Inflammatory macrophage treated with lipopolysaccharide for 1 hour (primary cell): Measurements from ENCODE around the gene TSPAN7.

Experiments
- DNase-seq, 2 donors: peaks; one replicate each; pipeline ENCODE4 v3.0.0-alpha.2; 2020 to 2022

Gene TSPAN7

DNA sequence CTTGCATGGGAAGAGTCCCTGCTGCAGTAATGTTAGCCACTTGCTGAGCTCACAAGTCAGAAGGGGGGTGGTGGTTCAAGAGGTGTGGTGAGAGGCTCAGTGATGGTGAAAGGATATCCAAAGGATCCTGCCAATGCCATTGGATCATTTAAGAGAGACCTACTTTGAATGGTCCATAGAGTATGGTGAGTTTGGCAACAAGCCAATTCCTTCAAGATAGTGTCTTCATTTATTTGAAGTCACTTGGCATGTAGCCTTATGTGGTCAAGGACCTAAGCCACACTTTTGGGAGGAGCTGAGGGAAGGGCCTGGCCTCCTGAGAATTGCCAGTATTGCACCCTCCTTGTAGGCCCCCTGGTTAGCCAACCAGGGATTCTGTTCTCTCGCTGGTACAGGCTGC lies 87.9 kb downstream of the TSPAN7 start:
- no peak for DNase-seq

DNA sequence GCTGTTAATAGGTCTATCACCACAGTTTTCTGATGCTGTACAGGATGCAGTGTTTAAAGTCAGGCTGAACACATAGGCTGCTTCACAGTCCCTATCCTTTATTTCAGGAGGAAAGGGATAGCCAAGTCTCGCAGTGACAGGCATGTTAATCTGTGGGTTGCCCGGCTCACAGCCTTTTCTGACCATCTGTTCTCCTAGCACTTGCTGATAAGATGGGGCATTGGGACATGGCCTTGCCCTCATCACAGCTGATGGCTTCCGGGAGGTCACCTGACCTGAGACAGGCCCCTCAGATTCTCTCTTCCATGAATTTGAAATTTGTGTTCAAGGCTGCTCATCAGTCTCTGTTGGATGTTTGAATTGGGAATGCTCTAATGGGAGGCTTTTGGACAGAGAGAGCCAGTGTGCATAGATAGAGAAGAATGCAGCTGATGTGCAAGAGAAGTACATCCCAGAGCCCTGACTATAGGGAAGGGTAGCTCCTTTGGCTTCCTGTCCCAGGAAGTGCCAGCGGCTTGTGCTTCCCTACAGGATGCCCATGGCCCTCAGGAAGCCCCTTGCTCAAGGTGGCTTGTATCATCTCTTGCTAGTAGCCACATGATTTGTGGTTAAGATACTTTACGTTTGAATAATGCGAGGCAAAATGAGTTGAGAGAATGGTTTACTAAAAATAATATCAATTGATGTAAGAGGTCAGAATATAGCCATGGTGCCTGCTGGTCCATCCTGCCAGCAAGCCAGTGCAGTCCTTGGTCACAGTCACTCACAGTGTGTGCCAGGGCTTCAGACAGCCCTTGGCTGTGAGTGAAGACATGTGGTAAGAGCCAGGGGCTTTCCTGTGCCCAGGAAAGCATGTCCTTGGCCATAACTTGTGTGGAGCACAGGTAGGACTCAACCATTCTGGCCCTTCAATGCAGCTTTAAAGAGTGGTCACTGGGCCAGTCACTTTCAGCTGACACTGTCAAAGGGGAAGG lies 88.6 kb downstream of the TSPAN7 start:
- no peak for DNase-seq

DNA sequence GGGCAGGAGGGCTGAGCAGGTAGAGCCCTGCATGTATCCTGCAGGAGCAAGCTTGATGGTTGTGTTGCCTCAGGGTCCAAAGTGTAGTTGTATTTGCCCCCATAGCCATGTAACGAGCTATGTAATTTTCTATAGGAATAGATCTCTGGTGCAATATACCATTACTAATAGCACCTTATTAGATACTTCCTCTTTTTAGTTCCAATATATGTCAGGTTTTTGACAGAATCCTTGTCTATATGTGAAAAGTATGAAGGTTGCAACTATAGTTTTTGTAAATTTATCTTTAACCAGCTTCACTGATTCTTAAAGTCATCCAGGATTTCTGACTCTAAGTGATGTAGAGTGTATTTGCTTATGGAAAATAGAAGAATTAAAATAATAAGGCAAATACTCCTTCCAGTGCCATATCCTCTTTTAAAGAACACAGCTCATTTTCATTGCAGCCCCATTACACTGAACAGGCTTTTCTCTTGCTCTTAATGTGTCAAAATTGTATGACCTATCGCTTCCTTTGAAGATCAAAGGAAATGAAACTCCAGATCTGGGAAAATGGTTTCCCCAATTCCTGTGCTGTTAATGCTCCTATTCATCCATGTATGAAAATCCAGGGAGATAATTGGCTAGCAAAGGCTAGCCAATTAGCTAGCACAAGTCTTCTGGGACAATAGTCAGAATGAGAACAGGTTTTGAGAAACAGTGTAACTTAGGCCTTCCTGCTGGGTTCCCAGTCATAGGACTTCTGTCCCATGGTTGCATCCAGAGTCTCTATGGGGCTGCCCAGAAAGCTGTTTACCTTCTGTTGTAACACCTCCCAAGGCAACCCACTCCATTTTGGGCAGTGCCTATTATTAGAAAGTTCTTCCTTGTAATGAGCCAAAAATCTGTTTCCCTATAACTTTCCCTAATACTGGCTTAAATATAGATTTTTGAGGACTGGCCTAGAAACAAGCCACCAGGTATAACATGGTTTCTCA lies 90.6 kb downstream of the TSPAN7 start:
- DNase-seq = no peak

DNA sequence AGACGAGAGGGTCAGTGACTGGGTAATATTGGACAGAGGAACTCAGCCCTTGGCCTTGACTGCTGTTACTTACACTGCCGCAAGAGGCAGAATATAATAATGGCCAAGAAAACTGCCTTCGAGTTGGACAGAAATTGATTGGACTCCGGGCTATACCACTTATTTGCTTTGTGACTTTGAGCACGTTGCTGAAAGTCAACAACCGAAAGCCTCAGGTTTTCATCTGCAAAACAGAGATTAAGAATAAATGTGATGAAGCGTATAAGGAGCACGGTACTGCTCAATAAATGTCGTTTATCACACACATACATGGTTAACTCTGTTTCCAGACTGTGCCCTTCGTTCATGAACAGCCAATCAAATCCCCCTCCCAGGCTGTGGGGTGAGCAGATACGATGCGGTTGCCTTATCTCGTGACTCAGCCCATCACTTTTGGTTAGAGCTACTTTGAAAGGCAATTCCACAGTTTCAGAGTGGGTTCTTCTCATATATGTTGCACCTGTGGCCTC lies 91.6 kb downstream of the TSPAN7 start:
- DNase-seq = no peak

DNA sequence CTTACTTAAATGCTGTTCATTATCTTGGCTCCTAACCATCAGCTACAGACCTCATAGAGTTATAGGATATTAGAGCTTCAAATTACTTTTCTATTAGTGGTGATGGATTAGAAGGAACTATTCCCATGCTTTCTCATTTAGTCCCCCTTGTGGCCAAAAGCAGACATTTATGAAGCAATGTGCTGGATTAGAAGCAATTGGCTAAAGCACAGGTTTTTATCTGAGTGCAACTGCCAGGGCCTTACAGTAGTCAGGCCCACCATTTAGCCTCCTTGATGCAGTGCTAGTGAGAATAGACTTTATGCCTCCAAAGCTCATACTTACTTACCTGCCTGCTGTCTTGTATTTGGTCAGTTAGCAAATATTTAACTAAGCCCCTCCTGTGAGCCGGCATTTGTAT lies 93.0 kb downstream of the TSPAN7 start:
- peak in 1 of 2 donors; percentile 40 for DNase-seq

DNA sequence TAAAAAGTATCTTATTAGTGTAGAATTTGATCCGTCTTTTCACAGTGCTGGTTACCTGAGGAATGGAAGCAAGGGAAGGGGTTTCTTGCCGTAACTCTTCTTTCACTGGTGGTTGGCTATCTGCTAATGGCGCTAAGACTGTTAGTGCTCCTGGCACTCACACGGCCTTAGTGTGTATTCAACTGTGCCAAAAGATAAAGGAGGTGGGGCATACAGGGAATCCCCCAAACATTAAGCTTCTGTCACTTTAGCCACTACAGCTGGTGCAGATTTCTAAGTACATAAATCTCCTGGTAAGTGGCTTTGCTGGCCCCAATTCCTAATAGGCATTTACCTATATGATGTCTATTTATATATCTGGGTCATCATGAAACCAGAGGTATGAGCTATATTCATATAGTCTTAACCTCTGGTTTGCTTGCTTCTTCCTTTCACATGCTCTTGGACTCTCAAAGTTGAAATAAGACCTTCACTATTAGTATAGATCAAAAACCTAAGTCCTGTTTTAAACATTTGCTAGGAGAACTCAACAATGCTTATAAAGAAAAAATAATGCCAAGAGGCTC lies 95.1 kb downstream of the TSPAN7 start:
- DNase-seq = no peak

DNA sequence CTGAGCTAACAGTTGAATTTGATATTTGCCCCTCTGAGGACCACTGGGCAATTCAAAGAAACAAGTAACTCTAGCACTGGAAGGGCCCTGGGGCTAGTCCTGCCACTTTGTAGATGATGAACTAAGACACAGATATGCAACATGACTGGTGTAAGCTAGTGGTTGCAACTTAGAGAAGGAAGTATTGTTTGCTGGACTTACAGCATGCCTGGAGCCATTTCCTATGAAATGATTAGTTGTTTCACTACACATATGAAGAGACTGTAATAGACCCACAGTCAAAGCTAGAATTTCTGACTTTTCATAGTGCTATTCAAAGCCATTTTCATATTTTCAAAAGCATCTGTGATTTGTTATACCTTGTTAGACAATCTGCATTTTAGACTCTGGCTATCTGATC lies 96.2 kb downstream of the TSPAN7 start:
- DNase-seq = peak in 1 of 2 donors; percentile 13

DNA sequence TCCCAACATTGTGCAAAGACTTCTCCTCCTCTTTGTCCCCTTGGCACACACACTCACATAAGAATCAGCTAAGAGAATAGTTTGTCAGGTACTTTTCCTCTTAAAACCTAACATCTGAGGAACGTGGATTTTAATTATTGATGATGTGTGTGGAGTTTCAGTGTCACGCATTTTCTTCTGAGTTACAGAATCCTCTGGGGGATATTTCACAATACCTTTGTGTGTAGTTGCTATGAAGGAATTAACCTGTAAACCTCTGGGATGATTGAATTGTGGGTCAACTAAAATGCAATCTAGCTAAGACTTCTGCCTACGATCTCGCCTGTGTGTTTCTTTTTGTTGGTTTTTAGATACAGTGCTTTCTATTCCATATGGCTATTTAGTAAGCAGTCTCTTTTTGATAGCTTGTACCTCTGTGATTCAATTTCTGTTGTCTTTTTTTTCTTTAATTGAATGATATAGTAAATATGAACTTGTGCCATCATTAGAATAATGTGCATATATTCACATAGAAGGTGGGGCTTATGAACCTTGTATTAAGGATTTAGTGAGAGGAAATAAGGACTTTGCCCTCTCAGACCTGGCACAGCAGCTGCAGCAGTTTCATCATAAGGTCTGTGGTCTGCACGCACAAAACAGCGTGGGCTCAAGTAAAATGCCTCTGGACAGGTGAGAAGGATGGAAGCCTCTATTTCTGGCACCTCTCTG lies 99.2 kb downstream of the TSPAN7 start:
- DNase-seq = no peak

DNA sequence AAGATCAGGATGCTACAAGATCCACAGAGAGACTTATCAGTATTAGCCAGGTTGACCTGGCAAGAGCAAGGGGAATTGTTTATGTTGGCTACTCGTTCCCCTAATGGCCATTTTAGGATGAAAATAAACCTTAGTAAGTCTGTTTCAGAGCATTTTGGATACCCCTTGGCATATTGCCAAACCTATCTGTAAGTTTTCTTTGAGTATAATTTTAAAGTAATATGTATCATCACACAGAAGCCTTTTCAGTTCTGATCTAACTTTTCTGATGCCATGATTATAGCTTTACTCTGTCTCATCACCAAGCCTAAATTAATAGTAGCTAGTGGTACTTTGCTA lies 99.7 kb downstream of the TSPAN7 start:
- DNase-seq = no peak

DNA sequence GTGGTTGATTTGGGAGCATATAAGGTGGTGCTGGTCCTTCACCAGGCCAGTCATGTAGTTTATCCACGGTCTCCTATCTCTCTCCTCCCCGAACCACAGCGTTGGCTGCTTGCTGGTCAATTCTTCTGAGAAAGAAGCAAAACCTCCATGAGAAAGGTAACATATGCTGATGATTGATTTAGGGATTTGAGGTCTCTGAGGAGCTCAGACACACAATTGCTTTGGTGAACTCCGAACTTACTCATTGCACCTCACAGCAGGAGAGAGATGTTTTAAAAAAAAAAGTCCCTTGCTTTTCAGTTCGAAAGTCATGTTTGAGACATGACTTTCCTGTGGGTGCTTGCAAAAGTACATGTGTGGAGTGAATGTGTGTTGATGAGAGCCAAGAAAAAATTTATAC lies 100.2 kb downstream of the TSPAN7 start:
- DNase-seq = no peak

DNA sequence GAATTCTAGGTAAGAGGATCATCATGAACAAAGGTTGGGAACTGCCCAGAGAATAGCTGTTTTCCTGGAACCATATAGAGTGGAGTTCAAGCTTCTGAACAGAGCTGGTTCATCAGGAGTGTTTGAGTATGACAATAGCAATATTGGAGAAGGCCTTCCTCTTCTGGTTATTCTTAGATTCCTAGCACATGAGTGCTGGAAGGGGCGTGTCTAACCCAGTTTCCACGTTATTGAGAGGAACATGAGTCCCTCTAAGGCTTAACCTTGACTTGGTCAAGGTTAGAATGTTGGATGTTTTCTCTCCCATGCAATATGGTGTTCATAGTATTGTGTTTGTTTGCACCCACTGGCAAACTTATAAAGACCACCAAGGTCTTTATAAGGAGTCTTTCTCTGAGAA lies 101.3 kb downstream of the TSPAN7 start:
- DNase-seq = peak in 1 of 2 donors; percentile 13

DNA sequence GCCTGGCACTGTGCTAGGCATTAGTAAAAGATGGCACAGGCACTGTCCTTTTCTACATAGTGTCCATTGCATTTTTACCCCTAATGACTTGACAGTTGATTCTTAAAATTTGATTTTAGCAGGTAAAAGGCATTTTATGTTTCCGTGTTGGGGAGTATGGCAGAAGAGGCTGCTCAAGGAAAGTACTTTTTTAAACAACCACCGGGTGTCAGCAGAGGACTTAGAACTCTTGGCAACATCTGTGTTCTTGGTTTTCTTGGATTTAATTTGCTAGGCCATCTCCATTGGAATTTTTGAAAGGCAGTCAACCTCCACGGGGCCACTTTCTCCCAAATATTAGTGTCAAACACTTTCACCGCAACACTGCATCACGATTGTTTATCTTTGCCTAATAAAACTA lies 102.9 kb downstream of the TSPAN7 start:
- peak in 1 of 2 donors; percentile 41 for DNase-seq

DNA sequence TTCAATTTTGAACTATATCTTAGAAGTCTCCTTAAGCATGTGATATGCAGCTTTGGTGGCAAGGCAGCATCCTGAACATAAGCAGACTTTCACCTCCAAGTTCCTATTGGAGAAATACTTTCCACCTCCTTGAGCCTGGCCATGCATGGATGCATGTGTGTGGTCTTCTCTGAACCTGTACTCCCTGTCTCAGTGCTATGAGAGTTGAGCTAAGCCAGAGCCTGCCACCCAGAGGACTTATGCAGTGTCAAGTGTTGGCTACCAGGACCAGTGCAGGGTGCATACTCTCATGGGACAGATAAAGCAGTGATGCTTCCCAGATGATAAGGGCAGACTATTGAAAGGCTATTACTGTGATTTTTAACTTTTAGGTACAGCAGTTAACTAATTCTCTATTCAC lies 105.6 kb downstream of the TSPAN7 start:
- DNase-seq = no peak

DNA sequence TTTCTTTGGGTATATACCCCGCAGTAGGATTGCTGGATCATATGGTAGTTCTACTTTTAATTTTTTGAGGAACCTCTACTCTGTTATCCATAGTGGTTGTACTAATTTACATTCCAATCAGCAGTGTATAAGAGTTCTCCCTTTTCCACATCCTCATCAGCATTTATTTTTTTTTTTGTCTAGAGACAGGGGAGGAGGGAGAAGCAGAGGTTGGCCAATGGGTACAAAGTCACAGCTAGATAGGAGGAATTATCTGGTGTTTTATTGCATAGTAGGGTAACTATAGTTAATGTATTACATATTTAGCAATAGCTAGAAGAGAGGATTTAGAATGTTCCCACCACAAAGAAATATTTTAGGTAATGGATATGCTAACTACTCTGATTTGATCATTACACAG lies 107.4 kb downstream of the TSPAN7 start:
- no peak for DNase-seq

DNA sequence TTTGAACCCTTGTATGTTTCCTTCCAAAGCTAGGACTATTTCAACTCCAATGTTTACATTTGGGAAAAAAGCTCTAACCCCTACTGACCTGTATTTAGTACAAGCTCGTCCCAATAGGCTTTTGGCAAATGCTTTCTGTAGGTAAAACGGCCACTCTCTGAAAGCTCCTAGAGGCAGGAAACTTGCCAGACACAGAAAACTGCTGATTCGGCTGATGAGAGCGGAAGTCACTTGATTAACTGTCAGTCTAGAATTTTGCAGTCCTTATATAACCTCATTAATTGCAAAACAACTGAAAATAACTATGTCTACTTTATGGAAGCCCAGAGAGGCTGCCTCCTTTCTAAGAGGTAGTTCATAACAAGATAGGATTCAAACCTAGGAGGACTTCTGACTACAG lies 108.1 kb downstream of the TSPAN7 start:
- DNase-seq = peak; percentile 36 to 53

DNA sequence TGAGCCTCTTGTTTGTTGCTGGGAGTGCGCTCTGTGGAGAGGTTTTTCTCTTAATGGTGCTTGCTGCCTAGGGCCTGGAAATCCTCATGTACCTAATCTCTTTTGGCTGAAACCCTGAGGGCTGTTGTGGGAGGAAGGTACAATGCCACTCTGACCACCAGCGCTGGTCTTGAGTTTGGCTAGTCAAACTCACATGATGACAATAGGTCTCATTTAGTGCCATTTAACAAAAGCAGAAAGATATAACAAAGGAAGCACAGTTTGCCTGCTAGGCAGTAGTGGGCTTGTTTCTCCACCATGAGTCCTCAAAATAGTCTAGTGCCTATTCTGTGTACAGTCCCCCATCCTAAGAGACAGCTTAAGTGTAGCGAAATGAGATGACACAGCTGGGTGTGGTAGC lies 111.3 kb downstream of the TSPAN7 start:
- DNase-seq = no peak

DNA sequence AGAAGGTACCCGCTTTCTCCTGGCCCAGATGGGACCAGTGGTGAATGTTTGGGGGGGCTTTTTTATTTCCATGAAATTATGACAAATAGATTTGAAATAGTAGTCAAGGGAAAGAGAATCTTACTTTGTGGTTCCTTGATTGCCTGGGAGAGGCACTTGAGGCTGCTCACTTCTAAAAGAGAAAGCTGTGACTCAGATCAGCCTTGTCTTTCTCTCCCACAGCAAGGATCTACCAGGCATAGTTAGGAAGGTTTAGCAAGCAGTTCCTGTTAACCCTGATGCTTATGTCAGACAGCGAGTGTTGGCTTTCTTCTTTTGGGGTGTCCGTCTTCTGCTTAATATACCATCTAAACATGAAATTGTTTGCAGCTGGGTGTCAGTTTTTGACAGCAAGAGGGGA lies 114.5 kb downstream of the TSPAN7 start:
- peak; percentile 12 to 44 for DNase-seq

DNA sequence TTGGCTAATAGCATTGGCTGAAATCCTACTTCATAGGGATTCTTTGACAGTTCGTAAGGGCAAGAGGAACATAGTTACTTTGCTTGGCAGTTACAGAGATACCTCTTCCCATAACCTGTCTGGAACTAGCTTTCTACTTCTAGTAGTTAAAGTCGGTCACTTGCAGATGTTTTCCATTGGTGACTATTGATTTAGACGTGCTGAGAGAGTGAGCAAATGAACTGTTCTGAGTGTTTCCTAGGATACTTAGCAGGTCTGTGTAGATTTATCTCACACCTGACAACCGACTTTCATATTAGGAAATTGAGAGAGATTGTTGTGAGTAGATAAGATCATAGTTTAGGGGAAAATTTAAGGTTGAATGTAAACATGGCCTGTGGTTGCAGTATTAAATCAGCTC lies 116.8 kb downstream of the TSPAN7 start:
- DNase-seq = no peak

DNA sequence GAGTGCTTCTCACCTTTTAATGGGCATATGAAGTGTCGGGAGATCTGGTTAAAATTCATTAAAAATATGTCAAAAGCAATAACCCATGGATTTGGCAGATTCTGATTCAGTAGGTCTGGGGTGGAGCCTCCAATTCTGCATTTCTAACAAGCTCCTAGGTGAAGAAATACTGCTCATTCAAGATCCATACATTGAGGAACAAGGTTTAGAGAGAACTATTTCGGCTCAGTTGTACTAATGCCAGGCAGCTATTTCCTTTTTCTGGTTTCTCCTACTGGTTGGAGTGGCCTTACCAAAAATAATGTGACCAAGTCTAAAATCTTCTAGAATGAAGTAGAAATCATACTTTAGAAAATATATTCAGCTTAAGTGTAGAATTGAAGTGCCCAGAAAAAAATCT lies 117.5 kb downstream of the TSPAN7 start:
- DNase-seq = peak in 1 of 2 donors; percentile 18

DNA sequence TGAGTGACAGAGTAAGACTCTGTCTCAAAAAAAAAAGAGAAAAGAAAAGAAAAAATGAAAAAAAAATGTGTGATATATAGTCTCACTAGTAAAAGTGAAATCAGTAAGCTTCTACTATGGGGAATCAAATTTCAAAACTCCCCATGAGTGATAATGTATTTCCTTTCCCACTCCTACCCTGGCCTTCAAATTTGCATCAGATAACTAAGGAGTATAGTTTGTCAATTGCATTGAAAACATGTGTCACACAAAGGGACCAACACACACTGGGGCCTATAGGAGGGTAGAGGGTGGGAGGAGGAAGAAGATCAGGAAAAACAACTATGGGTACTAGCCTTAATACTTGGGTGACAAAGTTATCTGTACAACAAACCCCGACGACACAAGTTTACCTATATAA lies 118.4 kb downstream of the TSPAN7 start:
- DNase-seq = no peak

DNA sequence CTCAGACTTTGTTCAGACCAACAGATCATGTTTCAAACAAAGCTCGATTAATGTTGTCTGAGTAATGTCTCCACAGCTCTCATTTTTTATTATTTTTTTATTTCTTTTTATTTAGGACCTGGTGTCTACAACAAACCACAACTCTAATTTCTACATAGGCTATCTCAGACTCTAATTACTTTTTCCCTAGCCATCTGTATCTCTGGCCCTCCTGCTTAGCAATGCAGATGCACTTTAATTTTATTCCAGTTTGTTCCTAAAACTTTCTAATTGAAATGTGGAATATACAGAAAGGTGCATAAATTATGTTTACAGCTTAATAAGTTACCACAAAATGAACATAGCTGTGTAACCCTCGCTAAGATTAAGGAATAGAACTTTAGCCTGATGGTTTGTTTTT lies 120.8 kb downstream of the TSPAN7 start:
- no peak for DNase-seq

DNA sequence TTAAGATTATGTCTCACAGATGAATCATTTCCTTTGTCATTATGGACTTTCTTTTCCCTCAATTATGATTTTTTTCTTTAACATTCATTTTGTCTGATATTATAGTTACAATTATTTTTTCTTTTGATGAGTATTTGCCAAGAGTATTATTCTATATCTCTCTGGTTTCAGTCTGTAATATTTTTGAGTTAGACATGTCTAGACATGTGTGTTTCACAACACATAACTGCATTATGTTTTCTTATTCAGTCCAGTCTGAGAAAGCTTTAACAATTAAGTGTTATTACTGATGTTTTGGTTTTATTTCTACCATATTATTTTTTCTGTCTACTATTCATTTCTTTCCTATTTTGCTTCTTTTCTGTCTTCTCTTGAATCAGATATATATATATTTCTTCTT lies 131.6 kb downstream of the TSPAN7 start:
- no peak for DNase-seq

DNA sequence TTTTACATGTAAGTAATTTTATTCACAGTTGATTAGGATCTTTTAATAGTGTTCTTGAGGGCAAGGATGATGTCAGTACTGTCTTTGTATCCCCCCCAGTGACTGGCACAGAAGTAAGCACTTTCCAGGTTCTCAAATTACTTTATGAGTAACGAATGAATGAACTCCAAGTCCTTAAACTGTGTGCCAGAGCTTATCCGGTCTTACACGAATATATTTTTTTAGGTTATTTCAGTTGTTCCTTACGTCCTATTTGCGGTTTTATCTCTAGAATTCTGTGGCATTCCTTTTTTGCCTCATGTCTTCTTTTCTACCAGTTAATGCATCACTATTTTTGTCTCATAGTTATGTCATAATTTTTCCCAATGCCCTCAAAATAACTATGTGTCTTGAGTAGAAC lies 133.1 kb downstream of the TSPAN7 start:
- no peak for DNase-seq
